Measurements from ENCODE around the gene LTA4H.

DNA sequence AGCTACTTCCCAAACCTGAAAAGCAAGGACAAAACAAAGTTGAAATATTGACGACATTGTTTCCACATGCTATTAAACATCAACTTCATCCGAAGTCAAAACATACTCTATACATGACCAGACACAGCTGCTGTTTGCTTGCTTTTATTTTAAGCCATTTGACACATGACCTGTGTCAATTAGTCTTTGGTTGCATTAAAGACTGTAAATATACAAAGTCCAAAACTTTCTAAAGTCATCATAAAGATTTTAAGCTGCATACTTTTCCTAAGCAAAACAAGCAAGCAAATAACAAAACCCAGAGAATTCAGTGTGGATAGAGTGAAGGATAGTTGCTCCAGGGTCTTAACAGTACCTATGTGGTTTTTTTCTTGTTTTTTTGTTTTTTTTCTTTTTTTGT is 61.0 kb downstream of the LTA4H start:
- TF ChIP-seq, protein P1, sequence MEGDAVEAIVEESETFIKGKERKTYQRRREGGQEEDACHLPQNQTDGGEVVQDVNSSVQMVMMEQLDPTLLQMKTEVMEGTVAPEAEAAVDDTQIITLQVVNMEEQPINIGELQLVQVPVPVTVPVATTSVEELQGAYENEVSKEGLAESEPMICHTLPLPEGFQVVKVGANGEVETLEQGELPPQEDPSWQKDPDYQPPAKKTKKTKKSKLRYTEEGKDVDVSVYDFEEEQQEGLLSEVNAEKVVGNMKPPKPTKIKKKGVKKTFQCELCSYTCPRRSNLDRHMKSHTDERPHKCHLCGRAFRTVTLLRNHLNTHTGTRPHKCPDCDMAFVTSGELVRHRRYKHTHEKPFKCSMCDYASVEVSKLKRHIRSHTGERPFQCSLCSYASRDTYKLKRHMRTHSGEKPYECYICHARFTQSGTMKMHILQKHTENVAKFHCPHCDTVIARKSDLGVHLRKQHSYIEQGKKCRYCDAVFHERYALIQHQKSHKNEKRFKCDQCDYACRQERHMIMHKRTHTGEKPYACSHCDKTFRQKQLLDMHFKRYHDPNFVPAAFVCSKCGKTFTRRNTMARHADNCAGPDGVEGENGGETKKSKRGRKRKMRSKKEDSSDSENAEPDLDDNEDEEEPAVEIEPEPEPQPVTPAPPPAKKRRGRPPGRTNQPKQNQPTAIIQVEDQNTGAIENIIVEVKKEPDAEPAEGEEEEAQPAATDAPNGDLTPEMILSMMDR (IDR thresholded peaks at IDR 0.05; ENCODE audit: low read length): no peak
- TF ChIP-seq EZH2 (optimal IDR thresholded peaks at IDR 0.05; ENCODE audit: low read depth, low read length) (no peak), EZH2phosphoT487 (IDR thresholded peaks at IDR 0.05; ENCODE audit: low read length) (no peak)

All from MM.1S (cell line).